Peyer's patch (tissue), 4 donors: ENCODE measurements around the gene CALCA.

Experiments
- POLR2A ChIP-seq, 2 donors: fragments of 450-650 bp; IDR thresholded peaks; one replicate each; pipeline ENCODE4 v1.5.1; 2017; ENCODE audit warnings: antibody characterized with exemption in 2 of 2, mild to moderate bottlenecking in 2 of 2, moderate library complexity in 2 of 2
- TF ChIP-seq, protein P1 (sequence below), 6 experiments: fragments of 450-650 bp in 4 of 6; fragments of 200-600 bp in 2 of 6; sonication (generic) in 1 of 6; IDR thresholded peaks; one replicate each; pipeline ENCODE4 v1.5.1; 2017 to 2019; ENCODE audit warnings: antibody characterized with exemption in 6 of 6, mild to moderate bottlenecking in 3 of 6, moderate library complexity in 1 of 6

GRCh38 chr11:15016200-15016599, 44.0 kb upstream of the CALCA start:
- TF ChIP-seq POLR2A (IDR thresholded peaks at IDR 0.05), result no peak
- TF ChIP-seq, protein P1, sequence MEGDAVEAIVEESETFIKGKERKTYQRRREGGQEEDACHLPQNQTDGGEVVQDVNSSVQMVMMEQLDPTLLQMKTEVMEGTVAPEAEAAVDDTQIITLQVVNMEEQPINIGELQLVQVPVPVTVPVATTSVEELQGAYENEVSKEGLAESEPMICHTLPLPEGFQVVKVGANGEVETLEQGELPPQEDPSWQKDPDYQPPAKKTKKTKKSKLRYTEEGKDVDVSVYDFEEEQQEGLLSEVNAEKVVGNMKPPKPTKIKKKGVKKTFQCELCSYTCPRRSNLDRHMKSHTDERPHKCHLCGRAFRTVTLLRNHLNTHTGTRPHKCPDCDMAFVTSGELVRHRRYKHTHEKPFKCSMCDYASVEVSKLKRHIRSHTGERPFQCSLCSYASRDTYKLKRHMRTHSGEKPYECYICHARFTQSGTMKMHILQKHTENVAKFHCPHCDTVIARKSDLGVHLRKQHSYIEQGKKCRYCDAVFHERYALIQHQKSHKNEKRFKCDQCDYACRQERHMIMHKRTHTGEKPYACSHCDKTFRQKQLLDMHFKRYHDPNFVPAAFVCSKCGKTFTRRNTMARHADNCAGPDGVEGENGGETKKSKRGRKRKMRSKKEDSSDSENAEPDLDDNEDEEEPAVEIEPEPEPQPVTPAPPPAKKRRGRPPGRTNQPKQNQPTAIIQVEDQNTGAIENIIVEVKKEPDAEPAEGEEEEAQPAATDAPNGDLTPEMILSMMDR (IDR thresholded peaks at IDR 0.05), result no peak
